B cell (primary cell): Measurements from ENCODE around the gene NAV2.

ENCODE experiments used
- EZH2 ChIP-seq: IDR thresholded peaks from 2 replicates; pipeline ENCODE4 v1.6.1; 2012; ENCODE audit warnings: borderline replicate concordance, low read depth, mild to moderate bottlenecking, moderate library complexity, low read length; ENCODE audit not compliant: insufficient read depth, poor library complexity, severe bottlenecking
- TF ChIP-seq, protein P1 (sequence below): fragments of 200-600 bp; IDR thresholded peaks from one replicate; pipeline ENCODE4 v1.8.0; 2022; ENCODE audit warnings: antibody characterized with exemption, mild to moderate bottlenecking

GRCh38 chr11:19711911-19712280, 741 bp upstream of the NAV2 start:
- TF ChIP-seq, protein P1, sequence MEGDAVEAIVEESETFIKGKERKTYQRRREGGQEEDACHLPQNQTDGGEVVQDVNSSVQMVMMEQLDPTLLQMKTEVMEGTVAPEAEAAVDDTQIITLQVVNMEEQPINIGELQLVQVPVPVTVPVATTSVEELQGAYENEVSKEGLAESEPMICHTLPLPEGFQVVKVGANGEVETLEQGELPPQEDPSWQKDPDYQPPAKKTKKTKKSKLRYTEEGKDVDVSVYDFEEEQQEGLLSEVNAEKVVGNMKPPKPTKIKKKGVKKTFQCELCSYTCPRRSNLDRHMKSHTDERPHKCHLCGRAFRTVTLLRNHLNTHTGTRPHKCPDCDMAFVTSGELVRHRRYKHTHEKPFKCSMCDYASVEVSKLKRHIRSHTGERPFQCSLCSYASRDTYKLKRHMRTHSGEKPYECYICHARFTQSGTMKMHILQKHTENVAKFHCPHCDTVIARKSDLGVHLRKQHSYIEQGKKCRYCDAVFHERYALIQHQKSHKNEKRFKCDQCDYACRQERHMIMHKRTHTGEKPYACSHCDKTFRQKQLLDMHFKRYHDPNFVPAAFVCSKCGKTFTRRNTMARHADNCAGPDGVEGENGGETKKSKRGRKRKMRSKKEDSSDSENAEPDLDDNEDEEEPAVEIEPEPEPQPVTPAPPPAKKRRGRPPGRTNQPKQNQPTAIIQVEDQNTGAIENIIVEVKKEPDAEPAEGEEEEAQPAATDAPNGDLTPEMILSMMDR, result no peak
- TF ChIP-seq EZH2, result no peak
